Activated CD8-positive, alpha-beta memory T cell treated with anti-CD3 and anti-CD28 coated beads for 4 hours (primary cell): ENCODE results near the gene LEFTY1.

Source experiments
- DNase-seq, 2 donors: peaks; one replicate each; pipeline ENCODE4 v3.0.0-alpha.2; 2020; ENCODE audit warnings: low read depth in 2 of 2

LEFTY1 gene

DNA sequence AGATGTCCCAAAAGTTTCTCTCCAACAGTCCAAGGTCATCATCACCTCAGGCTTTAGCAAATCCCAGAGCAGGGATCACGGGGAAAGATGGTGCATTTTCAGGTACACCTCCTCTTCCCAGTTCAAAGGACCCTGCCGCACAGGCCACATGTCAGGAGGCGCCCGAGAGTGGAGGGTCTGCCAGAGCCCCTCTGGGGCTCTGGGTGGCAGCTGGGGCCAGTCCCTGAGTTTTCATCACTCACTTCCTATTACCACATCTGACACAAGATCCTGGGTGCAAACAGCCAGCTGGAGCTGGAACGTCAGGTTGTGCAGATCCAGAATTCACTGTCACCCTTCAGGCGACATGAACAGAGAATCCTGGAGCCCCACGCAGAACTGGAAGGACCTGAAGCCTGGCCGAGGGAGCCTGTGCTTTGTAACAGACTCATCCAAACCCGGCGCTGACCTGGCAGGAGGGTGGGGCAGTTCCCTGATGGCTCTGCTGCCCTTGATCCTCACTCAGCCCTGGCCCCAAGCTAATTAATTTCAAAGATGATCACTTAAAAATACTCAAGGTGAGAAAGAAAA lies 15.6 kb downstream of the LEFTY1 start:
- no peak for DNase-seq

DNA sequence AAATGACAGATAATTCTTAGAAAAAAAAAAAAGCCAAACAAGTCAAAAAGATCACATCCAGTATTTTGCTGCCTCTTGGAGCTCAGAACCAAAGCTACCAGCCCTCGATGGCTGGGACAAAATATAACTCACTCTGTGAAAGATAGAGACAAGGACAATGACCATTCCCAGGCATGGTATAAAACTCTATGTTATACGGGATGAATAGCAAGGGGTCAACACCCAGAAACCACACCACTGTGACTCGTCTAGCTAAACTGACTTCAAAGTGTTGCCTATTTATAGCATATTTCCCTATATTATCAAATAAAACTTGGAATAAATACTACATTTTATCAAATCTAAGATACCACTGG lies 16.9 kb downstream of the LEFTY1 start:
- no peak for DNase-seq

DNA sequence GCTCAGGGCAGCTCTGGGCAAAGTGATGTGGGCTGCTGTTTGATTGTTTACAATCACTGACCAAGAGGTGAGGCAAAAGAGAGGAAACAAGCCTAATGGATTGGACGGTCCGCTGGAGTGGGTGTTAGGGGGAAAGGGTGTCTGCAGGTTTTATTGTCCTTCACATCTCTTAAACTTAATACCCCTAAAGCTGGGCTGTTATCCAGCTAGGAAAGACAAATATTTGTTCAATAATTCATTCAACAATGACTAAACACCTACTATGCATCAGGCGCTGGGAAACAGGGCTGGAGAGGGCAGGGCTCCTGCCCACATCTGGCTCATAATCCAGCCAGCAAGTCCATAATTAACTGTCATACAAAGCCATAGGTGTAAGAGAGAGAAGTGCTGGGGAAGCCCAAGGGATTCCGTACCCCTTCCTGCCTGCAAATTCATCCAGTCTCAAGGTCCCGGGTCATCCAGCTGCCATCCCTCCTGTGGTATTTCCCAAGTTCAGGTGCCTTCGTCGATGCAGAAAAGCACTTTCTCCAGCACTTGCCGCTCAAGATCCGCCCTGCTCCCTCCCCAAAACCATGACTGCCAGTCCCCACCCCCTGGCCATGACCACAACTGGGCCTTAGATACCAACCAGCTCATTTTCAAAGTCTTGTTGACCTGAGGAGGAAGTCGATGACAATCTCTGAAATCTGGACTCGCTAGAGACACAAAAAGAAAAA lies 17.4 kb downstream of the LEFTY1 start:
- DNase-seq = no peak

DNA sequence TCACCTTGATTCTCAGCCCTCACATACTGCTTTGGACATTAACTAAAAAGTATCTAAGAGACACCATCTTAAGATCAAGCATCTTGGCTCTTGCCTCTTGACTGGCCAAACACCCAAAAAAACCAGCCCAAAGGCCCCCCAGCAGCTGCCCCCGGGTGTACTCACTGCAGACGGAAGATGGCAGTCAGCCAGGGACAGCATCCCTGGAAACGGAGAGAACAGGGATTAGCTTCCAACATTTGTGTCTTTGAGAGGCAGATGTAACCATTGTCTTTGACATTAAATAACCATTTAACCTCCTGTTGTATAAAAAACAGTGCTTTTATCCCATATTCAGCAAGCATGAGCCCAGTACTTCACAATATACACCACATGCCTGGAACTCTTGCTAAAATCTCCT lies 18.0 kb downstream of the LEFTY1 start:
- DNase-seq = no peak

DNA sequence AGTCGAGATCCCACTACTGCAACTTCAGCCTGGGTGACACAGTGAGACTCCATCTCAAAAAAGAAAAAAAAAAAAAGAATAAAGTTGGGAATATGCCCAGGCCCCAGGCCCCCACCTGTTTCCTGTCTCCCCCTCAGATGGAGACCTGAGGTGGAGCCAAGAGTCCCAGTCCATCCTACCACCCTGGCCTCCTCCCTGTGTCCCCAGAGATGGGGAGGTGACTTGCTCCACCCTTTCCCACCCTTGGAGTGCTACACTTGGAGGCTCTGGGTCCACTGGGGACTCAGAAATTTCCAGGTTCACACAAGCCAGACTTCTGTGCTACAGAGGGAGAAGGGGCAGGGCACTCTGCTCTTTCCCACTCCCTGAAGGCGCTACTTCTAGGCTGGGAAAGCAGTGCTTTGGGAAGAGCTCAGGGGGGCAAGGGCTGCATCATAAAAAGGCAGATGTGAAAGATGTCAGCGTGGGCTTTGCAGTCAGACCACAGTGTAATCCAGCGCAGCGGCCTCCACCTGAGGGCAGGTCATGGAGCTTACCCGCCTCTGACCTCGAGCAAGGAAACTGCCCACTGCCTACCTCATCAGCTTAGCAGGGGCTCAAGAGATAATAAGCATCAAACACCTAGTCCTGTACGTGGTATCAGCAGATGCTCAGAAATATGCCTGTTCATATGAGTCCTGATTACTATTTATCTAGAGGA lies 20.2 kb downstream of the LEFTY1 start:
- DNase-seq = no peak

DNA sequence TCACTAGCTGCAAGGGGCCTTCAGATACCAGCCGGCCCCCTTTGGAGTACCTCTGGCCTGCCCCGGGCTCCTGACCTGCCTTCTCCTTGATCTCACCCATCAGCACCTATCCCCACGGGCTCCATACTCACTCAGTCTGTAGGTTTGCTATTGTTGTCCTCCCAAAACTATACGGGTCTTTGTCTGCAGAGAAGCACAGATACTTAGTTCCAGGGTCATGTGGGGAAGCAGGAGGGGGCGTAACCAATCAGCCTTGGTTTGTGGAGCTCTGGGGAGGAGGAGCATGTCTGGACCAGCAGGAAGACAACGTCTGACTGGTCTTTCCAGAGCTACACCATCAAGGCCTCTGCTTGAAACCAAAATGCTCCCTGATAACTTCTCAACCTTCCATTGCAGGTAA lies 22.0 kb downstream of the LEFTY1 start:
- no peak for DNase-seq

DNA sequence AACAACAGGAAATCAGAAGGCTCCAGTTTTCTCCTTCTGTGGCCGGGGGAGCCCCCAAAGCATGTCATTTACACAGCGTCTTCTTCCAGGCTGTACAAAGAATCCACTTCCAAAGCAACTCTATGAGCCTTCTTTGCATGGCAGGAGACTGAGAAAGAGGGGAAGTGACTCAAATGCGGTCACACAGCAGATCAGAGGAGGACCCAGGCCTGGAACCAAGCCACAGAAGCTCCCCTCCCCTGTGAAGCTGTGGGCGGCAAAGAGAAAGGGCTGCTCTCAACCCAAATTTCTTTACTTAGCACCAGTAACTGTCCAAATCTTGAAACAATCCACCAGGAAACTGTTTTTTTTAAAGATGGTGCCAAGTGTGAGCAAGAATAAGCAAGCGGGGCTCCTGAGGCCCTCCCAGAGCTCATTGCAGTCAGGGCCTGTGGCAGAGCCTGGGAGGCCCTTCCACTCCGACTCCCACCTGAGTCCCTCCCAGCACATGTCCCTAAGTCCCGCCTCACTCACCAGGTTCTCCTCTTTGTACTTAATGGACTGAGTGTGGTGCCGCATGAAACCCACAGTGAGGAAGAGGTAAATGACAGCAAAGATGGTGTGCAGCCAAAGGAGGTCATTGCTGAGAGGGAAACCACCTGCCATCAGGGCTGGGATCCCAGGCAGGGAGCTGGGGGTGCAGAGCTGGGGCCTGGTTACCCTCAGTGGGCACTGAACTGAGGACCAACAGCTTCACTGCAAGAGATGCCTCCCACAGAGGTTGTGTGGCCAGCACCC lies 22.7 kb downstream of the LEFTY1 start:
- peak; percentile 60 to 71 for DNase-seq

DNA sequence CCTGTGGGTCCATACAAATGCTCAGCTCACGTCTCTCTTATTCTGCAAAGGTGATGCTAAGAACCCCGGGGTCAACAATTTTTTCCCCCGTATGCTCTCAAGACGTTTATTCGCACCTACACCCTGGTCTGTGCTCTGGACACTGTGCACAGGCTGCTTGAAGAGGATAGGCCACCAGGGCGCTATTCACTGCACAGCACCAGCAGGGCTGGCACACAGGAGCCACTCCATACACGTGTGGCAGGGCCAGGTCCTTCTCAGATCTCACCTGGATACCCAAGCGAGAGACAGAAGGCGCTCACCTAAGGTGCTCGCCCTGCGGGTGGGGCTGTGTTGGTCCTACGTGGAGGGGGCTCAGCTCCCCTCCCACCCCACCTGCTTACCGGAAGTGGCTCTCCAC lies 23.4 kb downstream of the LEFTY1 start:
- DNase-seq = no peak

DNA sequence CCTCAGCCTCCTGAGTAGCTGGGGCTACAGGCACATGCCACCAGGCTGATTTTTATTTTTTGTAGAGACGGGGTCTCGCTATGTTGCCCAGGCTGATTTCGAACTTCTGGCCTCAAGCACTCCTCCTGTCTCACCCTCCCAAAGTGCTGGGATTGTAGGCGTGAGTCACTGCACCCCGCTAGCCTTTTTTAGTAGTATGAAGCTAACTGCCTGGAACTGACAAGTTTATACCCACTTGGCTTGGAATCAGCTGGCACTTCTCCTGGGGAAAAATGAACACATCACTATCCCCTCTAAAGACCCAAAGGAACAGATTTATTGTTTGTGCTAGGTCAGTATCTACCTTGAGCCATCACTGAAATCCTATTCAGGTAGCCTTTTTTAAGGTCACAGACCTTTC lies 25.8 kb downstream of the LEFTY1 start:
- no peak for DNase-seq

DNA sequence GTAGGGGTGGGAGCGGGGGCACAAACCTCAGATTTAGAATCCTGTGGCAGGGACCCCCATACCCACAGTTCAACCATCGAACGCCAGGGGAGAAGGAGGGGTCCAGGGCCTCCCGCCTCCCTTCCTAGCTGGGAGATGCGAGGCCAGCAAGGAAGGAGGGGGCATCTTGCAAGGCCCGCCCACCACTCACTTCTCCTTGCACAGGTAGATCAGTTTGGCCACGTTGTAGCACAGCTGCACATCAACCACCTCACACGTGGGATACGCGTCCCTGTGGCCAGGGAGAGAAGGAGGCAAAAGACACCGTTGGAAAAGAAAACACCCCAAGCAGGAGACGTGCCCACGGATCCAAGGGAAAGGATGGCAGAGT lies 26.4 kb downstream of the LEFTY1 start:
- DNase-seq = no peak

DNA sequence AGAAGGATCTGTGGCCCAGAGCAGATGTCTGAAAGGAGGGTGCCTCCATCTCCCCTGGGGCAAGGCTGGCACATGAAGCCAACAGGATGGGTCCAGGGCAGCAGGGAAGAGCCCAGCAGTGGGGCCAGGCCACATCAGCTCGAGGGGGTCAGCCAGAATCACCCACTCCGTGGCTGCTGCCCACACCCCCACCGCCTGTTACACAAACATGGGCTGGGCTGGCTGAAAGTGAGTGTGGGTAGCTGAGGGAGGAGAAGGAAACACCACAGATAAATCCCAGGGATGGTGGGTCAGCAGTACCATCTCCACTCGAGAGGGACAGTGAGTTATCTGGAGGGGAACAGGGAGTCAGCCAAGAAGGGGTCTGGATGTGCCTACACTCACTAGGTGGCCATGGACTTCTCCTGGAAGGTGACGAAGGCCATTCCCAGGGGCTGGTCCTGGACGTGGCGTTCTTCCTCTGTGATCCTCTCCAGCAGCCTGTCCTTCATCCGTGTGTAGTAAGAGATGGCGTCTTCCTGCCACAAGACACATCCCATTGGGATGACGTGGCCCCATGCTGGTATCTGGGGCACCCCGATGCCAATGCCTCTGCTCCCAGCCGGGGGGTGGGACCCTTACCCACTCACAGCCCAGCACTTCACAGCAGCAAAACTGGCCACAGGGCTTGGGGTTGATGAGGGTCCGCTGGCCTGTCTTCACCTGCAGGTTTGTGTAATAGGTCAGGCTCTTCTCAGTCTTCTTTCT lies 26.9 kb downstream of the LEFTY1 start:
- DNase-seq = no peak

DNA sequence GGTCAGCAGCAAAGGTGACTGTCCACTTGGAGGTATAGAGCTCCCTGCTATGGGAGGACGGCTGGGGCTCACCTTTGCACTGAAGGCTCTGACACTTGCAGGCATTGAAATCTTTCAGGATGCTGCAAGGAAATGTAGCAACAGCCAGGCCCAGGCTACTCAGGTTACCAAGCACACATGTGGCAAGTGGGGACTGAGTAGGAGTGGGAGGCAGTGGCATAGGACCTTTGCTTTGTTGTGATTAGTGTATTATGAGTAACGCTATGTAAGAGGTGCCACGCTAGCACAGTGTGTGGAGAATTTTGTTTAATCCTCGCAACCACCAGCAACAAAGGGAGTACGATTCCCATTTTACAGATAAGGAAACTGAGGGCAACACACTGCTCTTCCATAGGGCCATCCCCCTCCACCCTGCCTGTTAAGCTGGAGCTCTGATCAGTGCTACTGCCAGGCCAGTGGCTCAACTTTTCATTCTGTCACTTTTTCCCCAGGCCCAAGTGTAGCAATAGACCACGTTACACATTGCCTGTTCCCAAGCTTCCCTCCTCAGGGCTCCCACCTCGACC lies 28.0 kb downstream of the LEFTY1 start:
- DNase-seq = no peak

DNA sequence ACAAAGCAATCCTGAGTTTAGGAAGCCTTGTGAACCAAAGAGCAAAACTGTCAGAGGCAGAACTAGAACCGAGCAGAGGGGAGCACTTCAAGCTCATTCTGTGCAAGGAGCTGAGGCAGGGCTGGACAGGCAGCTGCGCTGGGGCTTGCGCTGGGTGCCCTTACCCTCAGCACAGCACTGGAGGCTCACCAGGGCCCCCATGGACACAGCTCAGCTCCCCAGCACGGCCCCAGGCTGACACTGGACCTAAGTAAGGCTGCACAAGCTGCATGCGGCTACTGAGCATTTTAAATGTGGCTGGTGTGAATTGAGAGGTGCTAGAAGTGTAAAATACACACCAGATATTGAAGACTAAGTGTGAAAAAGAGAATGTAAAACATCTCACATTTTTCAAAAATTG lies 28.8 kb downstream of the LEFTY1 start:
- DNase-seq = no peak

DNA sequence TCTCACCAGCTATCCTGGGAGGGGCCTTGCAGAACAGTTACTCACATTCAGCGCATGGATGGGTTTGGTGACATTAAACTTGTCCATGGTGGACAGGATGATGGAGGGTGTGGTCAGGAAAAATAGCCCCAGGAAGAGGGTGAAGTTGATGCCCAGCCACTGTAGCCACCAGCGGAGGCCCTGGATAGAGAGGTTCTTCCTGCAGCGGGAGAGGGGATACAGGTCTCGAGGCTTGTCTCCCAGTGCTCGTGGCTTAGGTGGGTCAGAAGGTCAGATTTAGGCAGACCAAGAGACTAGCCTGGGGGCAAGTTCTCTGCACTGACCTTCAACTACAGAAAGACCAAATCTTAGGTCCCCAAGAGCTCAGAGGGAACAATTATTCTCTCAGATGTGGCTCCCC lies 29.8 kb downstream of the LEFTY1 start:
- no peak for DNase-seq

DNA sequence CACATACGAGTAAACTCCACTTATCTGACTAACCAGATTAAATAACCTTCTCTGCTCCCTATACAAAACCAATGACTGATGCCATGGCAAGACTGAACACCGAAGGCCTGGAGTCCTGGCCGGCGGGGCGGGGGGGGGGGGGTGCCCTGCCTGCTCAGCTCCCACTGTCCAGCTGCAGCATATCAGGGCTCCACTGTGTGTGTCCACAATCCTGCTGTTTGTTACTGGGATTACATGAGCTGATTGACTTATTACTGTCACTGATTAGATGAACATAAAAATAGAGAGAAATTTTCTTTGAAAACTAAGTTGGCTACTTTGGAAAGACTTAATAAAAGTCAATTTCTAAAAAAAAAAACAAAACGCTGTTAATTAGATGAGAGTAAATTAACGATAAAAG lies 31.7 kb downstream of the LEFTY1 start:
- no peak for DNase-seq

DNA sequence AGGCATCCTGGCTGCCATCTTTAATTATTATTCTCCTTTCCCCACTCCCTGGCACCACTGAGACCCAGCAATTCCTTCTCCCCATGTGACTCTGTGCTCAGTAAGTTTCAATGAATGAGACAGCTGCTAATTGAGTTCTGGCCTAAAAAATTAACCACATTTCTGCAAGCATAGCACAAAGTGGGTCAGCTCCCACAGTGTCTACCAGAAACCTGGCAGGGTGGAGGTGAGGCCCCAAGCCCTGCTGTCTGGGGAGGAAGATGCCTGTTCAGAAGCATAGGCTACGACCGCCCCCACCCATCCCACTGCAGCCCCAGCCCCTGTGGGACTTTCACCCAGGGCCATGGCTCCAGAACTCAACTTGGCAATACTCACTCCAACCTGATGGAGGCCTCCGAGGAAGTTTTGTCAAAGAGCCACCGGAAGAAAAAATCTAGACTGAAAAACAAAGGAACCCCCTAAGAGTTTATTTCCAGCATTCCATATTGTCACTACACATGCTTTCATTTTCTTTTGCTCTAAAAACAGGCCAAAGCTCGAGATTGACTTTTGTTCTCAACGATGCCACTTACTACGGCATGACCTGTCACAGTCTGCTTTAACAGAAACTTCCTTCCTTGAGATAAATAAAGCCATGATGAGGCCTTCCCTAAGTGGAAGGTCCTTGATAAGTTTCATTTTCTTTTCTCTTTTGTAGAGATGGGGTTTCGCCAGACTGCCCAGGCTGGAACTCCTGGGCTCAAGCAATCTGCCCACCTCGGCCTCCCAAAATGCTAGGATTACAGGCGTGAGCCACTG lies 33.2 kb downstream of the LEFTY1 start:
- DNase-seq = no peak

DNA sequence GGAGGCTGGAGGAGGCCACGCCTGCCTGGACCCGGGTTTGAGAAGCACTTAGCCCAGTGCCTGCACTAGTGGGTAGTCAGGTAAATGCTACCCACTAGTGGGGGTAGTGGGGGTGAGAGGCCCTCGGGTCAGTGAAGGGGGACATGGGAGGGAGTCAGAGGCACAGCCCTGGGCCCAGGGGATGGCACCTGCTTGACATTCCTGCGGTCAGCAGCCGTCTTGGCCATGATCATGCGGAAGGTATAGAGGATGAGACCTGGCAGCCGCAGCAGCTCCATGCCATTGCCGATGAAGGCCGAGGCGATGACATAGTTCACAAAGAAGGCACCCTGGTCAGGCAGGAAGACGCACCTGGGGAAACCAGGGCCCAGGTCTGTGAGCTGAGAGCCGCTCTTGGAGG lies 35.5 kb downstream of the LEFTY1 start:
- DNase-seq = no peak

DNA sequence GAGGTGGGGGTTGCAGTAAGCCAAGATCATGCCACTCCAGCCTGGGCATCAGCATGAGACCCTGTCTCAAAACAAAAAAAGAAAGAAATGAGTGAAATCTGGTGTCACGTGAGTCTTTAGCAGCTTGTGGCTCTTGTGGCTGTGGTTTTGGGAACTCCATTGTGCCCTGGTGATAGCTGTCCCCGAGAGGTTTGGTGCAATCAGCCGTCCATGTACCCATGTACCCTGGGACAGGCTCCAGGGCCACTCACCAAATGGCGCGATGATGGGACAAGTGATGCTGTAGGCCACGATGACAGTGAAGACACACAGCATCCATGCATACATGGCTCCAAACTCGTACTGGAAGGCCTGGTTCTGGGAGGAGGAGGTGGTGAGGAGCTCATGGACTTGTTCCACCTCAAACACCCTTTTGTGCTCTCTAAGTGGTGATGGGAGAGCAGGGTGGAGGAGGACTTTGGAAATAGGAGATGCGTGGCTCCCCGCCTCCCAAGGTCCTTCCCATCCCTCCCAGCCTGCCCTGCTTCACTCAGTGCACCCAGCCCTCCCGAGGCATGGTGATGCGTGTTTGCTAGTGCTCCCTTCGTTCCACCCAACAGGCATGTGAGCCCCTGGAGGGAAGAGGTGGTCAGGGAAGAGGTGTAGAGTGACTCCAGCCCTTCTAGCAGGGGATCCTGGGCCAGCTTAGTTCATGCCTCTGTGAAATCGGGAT lies 36.4 kb downstream of the LEFTY1 start:
- DNase-seq = no peak

DNA sequence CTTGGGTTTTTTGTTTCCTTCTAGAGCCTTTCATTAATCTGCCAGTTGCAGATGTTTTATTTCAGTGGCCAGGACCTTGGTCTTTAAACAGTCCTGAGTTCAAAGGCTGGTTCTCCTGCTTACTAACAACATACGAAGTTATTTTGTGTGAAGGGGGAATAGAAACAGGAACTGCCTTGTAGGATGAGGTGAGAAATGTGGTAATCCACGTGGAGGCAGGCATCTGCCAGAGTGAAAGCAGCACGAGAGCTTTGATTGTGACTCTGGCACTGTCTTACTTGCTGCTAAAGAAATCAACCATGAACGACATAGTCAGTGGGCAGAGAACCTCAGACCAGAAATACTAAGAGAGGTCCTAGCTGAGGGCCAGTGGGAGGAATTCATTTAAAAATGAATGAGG lies 37.1 kb downstream of the LEFTY1 start:
- DNase-seq = no peak

DNA sequence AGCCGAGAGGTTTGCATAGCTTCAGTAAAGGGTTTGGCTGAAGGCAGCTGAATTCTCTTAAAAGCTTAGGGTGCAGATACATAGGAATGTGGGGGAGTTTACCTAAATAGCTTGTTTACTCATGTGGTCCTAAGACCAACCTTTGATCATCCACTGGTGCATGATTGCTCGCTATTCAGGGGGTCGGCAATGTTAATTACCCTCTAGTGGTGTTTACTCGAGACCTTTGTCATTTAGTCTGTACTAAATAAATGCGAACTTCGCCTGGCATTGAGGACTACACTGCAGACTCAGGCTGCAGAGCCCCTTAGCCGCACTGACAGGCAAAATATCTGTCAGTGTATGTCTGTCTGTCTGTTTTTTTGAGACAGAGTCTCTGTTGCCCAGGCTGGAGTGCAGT lies 38.6 kb downstream of the LEFTY1 start:
- DNase-seq = no peak
